ENCODE measurements around the gene HAGHL.

DNA sequence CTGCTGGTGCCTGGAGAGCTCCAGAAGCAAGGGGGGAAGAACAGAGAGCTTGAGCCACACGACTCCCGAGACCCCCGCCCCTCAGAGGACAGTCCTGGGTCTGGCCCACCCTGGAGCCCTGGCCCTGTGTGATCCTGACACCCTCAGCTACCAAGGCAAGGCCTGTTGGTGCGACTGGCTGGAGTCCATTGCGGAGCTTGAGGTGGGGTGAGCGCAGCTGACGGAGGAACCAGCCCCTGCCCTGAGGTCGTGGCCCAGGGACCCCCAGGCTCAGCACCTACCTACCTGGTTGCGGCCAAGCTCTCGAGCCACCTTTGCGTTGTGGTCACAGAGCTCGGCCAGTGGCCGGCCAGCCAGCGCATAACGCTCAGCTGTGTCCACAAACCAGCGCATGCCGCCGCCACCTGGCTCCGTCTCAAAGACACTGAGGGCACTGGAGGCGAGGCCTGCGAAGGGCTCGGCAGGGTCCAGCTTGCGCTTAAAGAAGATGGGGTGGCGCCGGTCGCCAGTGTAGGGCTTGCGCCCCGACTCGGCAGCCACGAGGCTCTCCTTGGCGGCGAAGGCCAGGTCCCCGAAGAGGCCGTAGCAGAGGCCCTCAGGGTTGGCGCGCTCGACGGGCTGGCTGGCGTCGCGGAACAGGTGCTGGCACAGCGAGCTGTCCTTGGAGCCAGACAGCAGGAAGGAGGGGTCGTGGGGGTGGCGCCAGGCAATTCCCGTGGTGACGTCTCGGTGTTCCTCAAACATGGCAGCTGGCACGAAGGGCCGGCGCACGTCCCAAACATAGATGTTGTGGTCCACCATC, 40.2 kb upstream of the HAGHL start:
- TF ChIP-seq, protein P1, sequence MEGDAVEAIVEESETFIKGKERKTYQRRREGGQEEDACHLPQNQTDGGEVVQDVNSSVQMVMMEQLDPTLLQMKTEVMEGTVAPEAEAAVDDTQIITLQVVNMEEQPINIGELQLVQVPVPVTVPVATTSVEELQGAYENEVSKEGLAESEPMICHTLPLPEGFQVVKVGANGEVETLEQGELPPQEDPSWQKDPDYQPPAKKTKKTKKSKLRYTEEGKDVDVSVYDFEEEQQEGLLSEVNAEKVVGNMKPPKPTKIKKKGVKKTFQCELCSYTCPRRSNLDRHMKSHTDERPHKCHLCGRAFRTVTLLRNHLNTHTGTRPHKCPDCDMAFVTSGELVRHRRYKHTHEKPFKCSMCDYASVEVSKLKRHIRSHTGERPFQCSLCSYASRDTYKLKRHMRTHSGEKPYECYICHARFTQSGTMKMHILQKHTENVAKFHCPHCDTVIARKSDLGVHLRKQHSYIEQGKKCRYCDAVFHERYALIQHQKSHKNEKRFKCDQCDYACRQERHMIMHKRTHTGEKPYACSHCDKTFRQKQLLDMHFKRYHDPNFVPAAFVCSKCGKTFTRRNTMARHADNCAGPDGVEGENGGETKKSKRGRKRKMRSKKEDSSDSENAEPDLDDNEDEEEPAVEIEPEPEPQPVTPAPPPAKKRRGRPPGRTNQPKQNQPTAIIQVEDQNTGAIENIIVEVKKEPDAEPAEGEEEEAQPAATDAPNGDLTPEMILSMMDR (IDR thresholded peaks at IDR 0.05), result no peak
- no peak for TF ChIP-seq EZH2phosphoT487 (IDR thresholded peaks at IDR 0.05)
